NCI-H226 (cell line): ENCODE measurements around the gene THEM5.

Experiments used
- DNase-seq: peaks from one replicate; pipeline ENCODE4 v3.0.0-alpha.2; 2015

Gene THEM5

GRCh38 chr1:151816548-151817352, 36.8 kb downstream of the THEM5 start:
- DNase-seq: no peak

DNA sequence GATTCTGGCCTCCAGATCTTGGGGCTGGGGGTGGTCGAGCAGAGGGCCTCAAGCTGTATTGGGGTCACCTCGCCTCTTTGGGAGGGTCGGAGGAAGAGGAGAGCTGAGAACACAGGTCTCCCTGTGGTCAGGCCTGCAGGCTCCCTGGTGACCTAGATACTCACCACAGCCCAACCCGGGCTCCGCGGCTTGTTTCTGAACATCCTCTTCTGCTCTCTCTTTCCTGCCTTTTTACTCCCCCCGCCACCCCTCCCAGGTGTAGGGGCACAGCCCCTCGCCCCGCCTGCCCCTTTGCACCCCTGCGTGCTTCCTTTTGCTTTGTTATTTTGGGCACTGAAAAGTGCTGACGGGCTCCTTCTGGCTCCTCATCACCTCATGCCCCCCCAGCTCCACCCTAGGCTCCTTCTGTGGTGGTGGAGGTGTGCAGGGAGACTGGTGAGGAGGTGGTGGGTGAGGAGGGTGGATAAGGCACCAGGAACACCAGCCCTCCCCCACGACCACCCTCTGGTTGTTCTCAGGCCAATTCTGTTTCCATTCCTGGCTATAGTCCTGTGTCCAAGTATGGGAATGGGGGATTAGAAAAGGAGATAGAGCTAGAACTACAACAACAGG, 37.7 kb downstream of the THEM5 start:
- no peak for DNase-seq

DNA sequence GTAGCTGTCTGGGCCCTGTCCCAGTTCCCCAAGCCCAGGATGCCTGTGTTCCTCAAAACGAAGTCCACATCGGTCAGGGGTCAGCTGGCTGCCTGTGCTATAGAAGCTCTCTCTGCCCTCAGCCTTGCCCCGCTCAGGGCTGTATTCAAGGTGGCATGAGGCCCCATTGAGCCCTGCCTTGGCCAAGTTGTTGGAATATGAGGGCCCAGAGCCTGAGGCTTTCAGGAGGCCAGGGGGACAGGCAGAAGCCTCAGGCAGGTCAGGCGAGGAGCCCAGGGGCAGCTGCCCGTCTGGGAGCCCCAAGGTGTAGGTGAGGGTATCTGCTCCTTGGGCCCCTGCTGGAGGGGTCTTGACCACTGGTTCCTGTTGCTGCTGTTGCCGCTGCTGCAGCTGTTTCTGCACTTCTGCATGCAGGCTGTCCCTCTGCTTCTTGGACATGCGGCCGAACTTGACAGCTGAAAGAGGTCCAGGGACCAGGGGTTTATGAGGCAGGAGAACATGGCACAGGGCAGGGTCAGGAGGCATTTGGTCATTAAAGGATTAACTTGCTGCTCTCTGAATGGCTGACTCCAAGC, 38.5 kb downstream of the THEM5 start:
- no peak for DNase-seq

- no peak for DNase-seq
Measured at GRCh38 chr1:151814426-151814825, 39.1 kb downstream of the THEM5 start.

- DNase-seq: no peak
Measured at GRCh38 chr1:151813271-151813977, 40.1 kb downstream of the THEM5 start.

DNA sequence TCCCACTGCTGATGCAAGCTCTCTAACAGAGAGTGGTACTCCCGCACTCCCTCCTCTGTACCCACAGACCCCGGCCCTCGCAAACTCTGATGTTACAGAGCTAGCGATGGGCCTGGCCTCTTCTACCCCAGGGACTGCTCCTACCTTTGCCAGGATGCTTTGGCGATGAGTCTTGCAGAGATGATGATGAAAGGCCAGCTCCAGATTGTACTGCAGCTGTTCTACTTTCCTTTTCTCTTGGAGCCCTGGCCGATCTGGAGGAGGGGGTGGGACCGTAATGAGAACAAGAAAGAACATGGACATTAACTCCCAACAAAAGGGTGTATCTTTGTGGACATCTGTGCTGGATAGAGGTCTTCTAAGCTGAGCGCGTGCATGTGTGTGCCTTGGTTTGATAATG, 42.3 kb downstream of the THEM5 start:
- DNase-seq: no peak

DNA sequence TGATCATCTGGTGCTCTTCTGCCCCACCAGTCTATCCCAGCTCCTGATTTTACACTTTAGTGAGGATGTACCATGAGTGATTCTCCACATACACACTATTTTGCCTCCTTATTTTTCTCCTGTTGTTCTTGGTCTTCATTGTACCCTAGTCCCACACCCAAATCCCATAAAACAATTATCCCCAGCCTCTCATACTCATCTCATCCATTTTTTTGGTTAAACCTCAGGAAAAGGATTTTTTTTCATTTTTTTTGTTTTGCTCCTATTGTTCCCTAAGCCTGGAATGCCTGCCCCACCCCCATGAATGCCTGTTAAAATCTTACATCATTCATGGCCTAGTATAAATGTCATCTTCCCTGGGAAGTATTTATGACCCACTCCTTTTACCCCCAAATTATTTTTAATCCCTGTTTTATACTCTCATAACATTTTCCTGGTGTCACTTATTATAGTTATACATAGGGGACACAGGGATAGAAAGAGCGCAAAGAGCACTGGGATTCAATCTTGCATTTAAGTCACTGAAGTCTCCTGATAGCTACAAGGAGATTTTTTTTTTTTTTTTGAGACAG, 43.4 kb downstream of the THEM5 start:
- no peak for DNase-seq

DNA sequence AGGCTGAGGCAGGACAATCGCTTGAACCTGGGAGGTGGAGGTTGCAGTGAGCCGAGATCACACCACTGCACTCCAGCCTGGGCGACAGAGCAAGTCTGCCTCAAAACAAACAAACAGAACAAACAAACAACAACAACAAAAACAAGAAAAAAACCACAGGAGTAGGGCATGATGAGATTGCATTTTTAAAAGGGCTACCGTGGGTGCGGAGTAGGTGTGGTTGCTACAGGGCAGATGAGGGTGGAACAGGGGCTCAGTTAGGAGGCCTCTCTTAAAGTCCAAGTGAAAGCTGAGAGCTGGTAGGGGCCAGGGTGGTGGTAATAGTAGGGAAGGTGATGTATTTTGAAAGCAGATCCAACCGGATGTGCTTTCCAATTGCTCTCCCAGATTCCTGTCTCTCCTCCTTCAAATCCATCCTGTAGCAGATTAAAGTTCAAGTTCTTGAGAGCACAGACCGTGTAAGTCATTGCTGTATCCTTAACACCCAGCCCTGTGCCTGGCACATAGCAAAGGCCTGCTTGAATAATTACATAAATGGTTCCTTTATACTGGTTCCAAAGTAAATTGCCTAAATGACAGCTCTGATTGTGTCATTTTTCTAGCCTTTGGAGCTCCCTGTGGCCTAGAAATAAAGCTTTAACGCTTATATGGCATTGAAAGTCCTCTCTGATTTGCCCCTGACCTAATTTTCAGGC, 44.1 kb downstream of the THEM5 start:
- no peak for DNase-seq

DNA sequence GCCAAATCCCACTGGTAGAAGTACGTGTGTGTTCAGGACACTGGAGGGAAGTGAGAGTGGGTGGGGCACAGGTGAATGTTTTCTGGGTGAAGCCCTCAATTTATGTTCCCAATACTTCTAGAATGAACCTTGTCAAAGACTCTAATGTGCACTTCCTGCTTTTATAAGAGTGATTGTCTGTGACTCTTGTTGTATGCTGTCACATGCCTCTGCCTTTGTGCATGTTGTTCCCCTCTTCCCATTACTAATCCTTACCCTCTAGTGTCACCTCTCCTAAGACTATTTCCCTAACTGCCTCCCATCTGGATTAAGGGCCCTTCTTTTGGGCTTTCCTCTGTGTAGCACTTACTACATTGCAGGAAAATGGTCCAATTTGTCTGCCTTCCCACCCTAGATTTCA, 45.7 kb downstream of the THEM5 start:
- no peak for DNase-seq

DNA sequence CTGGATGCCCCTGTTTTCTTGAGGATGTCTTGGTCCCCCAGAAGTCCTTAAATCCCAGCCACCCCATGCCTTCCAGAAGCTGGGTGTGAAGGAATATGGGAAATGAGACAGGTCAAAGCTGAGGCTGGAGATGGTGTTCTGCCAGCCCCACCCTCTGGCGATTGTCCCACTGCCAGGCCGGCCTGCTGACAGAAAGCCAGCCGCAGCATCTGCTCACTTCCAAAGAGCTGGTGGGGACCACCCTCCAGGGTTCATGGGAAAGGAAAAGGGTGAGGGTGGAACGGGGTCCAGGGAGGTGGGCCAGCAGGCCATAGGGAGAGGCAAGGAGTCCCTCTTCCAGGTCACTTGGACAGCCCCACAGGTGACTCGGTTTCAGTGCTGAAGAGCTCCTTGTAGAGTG, 46.4 kb downstream of the THEM5 start:
- DNase-seq: no peak

- no peak for DNase-seq
Measured at GRCh38 chr1:151806170-151806569, 47.3 kb downstream of the THEM5 start.

DNA sequence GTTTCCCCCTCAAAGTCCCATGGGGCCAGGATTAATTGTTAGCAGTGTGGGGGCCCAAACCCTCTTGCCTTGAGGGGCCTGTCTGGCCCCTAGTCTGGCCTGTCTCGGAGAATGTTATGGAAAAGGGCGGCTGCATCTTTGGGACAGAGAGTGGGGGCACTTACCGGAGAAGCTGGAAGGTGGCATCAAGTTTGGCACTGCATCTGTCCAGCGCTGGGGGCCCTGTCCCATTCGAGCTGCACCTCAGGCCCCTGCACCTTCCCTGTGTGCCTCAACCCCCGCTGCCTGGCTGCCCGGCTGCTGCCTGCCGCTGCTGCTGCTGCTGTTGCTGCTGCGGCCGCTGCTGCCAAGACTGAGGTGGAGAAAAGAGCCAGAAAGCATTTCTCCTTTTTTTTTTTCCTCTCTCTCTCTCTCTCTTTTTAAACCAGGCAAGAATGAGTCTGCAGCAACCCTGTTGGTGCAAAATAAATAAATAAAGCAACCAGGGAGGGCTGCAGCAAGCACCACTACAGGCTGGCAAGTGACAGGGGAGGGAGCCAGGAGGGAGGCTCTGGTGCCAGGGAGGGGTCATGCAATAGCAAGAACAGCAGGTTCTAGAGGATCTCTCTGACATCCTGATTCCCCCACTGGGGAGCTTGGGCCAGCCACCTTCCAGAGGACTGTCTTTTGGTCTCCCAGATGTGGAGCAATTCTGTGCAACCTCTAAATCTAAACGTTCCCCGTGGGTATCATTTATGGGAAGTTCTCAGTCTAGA, 48.3 kb downstream of the THEM5 start, which contains the start of gene LINGO4:
LINGO4 (minus strand) TSS at position 354 of the 755 bp plus-strand sequence. CDS start 2,715 bp downstream, outside the sequence.
- no peak for DNase-seq

DNA sequence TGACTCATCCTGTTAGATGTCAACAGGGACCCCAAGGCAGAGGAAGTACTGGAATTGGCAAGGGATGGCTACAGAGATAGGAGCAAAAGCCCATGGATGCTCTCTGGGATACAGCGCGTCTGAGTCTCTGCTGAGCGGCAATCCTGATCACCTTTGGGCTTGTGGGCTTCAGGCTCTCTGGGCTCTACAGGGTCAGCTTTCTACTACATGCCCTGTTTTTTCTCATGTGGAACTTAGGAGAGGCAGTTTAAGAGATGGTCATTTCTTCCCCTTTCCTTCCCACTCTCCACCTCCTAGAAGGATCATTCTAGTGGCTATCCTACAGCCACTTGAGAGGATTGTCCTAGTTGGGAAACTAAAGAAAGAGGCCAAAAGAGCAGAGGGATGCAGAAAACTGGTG, 49.6 kb downstream of the THEM5 start:
- no peak for DNase-seq

- no peak for DNase-seq
Measured at GRCh38 chr1:151803164-151803563, 50.3 kb downstream of the THEM5 start.

- no peak for DNase-seq
Measured at GRCh38 chr1:151802372-151802771, 51.1 kb downstream of the THEM5 start.

GRCh38 chr1:151801846-151802245, 51.7 kb downstream of the THEM5 start:
- DNase-seq: no peak

- no peak for DNase-seq
Measured at GRCh38 chr1:151801310-151801820, 52.1 kb downstream of the THEM5 start.

GRCh38 chr1:151800830-151801229, 52.7 kb downstream of the THEM5 start:
- no peak for DNase-seq

GRCh38 chr1:151799179-151800022, 54.1 kb downstream of the THEM5 start:
- DNase-seq: no peak

GRCh38 chr1:151798571-151798970, 54.9 kb downstream of the THEM5 start:
- DNase-seq: no peak
